Fibroblast of skin of left quadriceps (primary cell): ENCODE data around the gene PCSK6.
"Not testable (repeated sequence)": the region's sequence is repeated elsewhere in the genome, so short reads cannot be mapped to it uniquely, and the experiment has no call there.

ENCODE experiments used
- DNase-seq, 2 experiments: peaks; one replicate each; pipeline ENCODE4 v3.0.0-alpha.2; 2013; ENCODE audit warnings: low read depth in 2 of 2

Gene PCSK6

DNA sequence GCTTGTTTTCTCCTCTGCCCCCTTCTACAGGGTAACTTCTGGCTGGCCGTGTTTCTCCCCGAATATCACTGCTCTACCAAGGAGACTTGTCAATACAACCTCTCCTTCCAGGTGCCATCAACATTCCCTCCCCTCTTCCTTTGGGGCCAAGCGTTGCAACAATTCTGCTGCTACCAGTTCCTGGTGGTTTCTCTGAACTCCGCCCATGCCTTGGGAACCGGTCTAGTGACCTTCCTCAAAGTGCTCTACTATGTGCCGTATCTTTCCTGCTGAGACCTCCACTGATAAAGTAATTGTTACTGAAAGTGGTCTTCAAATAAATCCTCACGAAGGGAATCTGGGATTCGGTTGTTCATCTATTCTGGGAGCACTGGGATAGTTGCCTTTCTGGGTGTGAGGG lies 26.2 kb downstream of the PCSK6 start:
- no peak for DNase-seq

DNA sequence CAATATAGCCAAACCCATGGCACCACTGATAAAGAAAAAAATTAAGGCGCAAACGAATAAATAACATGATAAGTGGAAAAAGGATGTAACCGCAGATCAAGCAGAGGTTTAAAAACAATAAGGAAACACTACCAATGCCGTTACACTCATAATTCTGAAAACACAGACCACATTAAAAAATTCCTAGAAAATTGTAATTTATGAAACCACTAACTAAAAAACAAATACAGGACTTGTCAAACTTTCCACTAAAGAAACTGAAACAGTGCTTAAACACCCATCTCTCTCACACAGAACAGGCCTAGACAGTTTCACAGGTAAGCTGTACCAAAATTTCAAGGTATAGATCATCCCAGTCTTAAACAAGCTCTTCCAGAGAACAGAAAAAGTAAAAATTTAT lies 28.4 kb downstream of the PCSK6 start:
- DNase-seq = no peak

DNA sequence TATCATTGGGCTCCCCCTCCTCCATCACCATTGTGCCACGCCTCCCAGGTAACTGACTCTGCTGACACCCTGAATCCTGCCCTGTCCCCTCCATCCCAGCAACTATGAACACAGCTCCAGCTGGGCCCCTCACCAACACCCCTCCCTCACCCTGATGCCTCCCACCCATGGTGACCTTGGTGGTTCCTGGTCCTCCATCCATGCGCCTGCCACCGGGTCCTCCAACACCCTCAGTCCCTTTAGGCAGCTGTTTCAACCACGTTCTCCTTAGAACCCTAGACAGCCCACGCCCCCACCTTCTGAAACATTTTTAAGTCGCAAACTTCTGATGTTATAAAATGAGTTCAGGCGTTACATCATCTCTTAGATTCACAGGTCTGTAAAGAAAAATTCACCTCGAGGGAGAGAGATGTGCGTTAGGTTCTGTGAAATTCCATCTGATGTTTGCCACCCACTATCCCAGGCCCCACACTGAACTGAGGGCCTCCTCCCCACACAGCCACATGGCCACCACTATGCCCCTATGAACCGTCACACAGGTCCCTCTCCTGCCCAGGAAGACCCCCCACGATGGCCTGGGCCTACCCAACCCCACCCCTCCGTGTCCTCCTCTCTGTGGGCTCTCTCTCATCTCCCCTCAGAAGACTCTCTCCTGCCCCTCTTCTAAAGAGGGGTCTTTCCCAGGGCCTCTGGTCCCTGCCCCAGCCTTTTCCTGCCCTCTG lies 29.8 kb downstream of the PCSK6 start:
- DNase-seq = no peak

DNA sequence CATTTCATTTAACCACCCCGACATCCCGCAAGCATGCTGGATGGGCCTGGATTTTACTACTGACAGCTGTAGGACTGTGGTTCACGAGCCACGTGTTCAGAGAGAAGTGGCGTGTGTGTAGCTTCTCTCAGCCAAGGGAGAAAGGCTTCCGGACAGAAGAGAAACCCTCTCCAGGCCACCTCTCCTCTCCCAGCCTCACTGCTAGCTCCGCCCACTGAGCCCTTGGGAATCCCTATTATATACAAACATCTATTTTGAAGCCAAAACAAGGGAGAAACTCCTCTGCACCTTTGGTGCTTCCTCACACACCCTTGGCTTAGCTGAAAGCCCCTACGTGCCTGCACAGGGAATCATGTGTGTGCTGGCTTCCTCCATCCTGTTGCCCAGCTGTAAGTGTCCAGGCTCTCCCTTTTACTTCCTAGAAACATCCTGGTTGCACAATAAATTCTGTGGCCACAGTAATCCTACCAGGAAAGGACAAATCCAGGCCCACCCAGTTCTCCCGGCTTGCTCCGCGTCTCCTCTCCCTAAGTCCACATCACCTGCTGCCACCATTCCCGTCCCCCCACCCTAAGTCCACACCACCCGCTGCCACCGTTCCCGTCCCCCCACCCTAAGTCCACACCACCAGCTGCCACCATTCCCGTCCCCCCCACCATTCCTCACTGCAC lies 30.5 kb downstream of the PCSK6 start:
- DNase-seq = no peak

DNA sequence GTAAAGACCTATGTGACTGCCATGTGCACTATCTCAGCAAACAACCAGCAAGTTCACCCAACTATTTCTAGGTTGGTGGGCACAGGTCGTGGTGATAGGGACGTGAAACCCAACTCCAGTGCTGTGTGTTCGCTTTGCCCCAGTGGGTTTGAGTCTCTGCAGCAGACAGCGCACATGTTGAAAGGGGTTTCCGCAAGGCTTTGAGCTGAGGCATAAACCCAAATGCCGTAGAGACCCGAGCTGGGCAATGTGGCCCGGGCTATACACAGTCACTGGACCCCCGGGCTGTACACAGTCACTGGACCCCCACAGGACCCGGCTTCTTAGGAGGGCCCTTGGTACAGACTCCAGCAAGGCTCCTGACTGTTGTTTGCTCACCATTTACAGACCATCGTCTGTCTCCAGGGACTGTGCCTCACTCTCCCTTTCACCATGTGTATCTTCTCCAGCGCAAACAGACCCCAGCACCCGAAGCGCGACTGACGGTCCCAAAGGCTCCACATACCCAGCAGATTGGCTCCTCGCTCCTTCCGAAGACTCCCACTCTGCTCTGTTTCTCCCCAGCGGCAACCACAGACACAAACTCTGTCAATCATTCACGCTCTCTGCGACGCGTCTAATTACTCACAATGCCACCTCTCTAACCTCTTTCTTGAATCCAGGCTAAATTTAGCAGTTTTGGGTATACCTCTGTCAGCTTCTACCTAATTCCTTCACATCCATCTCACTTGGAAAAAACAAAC lies 31.2 kb downstream of the PCSK6 start:
- DNase-seq = no peak

DNA sequence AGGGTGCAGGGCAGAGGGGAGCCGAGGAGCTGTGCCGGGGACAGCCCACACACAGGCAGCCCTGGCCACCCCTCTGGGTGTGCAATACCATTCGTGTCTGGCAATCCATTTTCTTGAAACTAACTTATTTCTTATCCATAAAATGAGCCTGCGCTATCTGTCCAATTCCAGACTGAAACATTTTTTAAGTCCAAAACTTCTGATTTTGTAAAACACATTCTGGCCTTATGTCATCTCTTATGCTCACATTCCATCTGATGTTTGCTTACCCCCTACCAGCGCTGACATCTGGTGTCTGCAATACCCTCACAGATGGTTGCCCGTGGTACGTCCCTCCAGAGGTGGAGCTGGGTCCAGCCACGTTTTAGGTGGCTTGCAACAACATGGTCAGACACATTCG lies 31.8 kb downstream of the PCSK6 start:
- no peak for DNase-seq

DNA sequence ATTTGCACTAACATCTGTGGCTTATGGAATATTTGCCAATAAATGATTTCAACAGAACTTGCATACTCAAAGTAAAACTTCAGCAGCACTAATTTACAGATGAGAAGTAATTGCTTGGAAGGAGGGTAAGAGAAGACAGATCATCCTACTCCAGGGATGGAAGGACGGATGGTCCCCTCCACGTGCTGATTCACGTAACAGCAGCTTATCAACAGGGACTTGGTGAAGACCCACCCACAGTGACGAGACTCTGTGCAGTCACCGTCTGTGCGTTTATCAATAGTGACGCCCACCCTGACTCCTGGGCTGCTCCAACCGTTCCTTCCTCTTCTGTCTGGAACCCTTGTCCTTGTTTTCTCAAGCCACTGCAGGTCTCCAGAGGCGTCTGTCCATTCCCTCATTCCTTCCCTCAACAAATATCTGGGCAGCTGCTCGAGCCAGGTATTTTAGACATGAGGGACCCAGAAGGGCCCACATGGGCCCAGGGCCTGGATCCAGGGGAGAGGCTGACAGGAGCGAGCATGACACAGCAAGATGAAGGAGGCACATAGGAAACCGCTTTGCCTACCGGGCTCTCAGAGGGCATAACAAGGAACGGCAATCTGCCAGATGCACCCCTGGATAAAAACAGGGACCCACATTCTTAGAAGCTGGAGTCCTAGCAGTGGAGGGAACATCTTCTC lies 33.3 kb downstream of the PCSK6 start:
- DNase-seq = no peak

DNA sequence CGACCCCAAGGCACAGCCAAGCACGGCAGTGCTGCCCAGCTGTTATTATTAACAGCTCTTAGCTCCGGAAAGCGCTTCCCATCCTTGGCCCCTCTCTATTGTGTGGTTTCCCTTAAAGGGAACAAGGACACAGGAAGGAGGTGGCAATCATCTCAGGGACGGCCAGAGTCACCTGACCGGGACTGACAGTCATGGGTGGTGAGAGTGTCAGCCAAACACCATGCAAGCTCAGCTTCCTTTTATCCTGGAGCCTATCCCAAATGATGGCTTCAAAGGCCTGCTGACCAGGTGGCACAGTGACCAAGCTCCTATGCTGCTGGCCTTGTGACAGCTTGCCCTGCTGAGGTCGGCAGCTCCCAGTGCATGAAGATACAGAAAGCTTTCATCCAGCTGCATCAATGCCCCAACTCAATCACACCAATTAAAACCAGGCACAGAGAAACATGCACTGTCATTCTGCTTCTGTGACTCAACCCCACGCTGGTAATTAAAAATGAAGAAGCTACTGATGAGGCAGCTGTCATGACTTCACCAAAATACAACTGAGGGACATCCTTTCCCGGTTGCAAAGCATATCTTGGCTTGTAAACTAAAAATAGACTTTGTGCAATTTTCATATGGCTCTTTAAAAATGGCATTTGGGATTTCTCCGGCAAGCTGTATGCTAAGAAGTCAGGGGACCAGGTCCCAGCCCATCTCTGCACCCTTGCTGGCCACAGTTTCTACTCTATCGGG lies 34.0 kb downstream of the PCSK6 start:
- DNase-seq = peak in 1 of 2 experiments; percentile 38

DNA sequence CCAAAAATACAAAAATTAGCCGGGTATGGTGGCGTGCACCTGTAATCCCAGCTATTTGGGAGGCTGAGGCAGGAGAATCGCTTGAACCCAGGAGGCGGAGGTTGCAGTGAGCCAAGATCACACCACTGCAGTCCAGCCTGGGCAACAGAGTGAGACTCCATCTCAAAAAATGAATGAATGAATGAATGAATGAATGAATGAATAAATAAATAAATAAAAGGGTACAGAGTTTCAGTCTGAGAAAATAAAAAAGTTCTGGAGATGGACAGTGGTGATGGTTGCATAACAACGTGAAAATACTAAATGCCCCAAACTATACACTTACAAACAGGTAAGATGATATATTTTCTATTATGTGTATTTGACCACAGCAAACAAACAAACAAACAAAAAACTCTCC lies 34.7 kb downstream of the PCSK6 start:
- not testable (repeated sequence) for DNase-seq

DNA sequence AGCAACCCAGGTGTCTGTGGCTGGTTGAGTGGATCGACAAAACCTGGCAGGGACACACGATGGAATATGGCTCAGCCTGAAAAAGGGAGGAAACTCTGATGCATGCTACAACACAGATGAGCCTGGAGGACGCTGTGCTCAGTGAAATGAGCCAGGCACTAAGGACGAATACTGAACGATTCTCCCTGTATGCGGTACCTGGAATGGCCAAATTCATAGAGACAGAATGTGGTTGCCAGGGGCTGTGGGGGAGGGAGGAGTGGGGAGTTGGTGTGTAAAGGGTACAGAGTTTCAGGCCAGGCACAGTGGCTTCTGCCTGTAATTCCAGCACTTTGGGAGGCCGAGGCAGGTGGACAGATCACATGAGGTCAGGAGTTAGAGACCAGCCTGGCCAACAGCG lies 35.1 kb downstream of the PCSK6 start:
- no peak for DNase-seq

DNA sequence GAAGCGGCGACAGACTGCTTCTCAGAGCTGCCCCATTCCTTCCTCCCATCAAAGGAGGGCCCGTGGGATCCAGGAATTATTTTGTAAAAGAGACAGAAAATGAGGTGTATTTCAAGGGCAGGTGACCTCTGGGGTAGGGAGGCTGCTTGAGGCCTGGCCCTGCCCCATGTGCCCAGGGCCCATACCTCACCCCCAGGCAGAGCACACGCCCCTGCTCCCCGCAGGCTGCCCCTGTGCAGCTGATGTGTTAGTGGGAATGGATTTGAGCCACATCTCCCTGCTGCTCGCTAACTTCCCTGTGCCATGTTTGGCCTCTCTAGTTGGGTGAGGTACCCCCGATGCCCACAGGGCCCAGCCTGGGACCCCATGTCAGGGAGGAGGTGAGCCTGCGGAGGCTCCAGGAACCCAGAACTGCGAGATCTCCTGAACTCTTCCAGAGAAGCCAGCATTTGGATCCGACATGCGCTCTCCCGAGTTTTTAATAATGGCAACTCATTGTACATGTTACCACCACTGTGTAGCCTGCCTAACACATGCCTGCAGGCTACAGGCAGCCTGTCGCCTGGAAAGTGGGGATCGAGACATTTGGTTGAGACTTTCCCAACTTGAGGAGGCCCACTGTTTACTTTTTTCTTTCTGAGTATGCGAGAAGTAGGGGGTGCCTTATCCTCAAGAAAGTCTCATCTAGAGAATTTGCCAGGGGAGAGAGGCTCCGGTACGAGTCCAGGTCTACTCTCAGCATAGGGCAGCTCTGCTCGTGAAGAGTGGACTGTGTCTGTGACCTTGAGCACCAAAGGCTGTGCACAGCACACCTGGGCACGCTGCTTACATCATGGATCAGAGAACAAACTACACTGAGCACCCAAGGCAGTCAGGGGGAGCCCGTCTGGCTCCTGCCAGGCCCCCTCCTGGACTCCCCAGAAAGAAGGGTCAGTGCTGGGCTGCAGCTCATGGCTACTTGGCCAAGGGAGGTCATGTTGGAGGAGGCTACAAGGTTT lies 36.1 kb downstream of the PCSK6 start:
- DNase-seq = no peak

DNA sequence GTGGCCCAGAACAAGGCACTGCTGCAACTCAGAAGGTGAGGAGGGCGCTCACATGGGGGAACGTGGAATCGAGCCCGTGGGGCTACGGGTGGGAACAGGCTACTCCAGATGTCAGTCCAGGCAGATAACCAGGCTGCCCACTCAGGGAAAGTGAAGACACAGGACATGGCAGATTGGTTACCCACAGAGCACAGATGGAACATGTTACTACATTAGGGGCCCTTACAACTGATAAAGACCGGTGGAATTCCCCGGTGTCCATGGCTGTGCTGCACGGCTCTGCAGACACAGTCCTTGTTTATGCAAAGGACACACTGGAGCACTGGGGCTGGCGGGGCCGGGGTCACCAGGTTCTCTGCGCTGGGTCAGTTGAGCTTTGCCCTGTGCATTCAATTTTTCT lies 36.9 kb downstream of the PCSK6 start:
- no peak for DNase-seq

DNA sequence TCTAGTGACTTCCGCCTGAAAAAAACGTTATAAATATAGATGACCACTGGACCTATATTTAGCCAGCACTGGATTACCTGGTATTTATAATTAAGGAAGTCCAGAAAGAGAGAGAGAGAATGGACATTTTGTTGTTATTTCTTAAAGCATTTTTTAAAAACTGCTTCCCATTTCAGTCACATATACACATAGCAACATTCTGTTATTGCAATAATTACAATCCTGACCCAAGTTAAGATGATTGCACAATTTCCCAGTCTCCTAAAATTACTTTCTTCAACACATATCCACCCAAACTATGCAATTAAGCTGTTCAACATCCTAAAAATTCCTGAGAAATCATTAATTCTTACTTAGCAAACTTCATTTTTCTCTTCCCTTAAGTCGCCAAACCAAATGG lies 37.7 kb downstream of the PCSK6 start:
- DNase-seq = peak in 1 of 2 experiments; percentile 20

DNA sequence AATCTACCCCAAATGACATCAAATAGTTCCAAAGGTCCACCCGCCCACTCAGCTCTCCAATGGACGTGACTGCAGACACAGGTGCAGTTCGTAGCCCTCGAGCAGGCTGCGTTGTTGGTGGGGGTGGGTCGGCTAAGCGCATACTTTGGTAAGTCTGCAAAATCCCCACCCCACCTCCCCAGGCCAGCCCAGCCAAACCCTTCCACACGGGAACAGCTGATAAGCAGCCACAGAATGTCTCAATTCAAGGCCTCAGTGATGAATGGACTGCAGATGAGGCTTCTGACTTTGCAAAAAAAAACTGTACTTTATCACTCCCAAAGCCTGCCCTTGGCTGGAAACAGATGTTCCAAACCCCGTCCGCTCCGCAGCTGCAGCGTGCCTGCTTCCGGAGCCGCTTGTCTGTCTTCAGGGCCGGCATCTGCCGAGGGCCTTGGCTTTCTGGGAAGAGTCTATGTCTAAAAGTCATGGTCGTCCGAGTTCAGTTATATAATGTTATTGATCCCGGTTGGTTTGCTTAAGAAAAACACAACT lies 38.2 kb downstream of the PCSK6 start:
- DNase-seq = peak in 1 of 2 experiments; percentile 51

DNA sequence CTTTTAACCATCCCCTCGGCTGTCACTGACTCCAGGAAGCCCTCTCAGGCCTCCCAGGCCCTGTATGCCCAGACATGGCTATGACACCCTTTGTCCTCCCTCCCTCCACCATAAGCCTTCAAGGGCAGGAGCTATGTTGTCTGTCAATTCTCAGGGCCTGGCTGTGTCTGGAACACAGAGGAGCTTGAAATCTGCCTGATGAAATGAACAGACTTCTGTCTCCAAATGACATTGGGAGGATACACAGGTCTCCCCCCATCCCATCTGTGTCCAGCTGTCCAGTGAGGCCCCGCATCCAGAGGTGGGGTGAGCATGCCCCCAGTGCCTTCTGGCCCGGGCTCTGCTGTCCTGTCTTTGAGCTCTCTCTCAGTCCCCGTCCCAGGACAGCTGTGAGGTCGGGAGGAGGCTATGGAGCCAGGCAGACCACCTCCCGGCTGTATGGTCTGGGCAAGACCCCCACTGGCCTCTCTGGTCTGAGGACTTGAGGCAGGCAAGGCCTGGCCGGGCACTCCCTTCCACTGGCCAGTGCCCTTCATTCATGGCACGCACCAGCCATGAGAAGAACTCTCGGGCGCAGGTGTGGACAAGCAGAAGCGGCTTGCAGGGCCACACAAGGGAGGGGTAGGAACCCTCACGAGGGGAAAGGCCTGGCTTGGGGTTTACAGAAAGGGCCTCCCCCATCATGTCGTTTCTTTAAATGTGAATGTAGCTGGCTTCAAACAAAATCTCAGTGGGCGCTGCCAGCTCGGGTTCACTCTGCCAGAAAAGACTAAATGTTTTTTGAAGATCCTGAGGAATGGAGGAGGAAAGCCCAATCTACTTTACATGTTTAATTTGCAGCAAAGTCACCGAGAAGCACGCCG lies 38.9 kb downstream of the PCSK6 start:
- DNase-seq = no peak

DNA sequence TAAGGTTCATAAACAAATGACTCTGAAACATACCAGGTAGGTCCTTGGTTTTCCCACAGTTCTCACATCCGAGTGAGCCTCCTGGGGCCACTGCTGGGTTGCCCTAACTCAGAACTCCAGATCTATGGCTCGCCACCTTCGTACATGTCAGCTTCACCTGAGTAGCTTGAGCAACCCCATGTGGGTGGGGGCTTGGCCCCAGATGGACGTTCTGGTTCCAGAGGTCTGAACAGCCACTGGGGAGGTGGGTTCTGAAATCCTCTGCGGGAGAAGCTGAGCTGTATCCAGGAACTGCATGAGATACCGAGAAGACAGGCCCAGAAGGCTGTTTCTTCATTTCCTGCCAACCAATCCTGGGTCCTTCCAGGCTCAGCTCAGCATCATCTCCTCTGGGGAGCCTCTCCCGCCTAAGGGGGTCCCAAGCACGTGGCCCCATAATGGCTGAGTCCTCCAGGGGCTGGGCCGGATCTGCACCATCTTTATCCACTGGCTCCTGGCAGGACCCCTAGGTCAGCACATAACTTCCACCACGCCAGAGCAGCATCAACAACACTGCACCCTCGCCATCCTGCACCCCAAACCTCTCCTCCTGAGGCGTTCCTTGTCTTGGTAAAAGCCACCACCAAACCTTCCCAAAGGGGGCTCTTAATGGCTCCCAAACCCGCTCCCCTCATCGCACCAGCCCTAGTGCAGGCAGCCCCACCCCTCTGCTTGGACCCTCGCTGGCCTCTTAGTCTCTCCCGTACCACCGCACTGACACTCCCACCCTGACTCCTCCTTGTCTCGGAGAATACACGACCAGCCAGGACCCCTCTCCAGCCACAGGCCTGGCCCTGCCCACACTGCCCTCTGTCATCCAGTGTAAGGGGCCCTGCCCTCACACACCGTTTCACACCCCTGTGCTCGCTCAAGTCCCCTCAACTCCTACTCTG lies 39.8 kb downstream of the PCSK6 start:
- DNase-seq = no peak

DNA sequence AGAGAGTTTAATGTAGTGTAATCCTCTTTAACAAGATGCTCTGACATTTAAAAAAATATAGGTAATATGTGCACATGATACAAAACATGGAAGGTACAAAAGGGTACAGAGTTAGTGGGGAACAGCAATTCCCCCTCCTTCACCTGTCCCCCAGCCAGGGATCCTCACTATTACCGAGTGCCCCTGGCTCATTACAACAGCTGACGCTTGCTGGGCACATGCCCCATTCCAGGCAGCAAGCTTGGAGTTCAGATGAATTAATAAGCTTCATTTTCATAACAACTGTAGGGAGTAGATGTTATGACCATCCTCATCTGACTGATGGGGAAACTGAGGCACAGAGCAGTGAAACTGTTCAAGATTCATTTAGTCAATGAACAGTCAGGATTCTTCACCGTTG lies 41.2 kb downstream of the PCSK6 start:
- DNase-seq = no peak

DNA sequence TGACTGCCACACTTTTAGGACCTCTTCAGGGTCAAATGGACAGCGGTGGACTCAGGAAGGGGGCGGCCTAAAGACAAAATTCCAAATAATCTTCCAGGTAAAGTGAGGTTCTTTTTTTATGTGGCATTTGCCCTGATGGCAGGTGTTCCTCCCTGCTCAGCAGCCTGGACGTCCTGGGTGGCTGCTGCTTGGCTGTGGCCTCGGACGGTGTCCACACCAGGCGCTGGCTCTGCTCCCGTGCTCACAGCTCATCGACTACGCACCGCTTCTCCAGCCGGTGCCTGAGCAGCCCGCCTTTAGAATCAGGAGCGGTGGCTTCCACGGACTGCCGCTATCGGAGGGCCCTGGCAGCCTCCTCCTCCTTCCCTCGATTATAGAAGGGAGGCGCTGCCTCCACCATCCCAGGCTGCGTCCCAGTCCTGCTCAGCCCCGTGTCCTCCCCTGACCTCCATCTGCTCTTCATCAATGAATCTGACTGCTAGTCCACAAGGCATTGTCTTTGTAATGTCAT lies 41.9 kb downstream of the PCSK6 start:
- no peak for DNase-seq
